Ishikawa (cell line): ENCODE data around the gene AGAP2.

Experiments used
- CEBPB ChIP-seq: IDR thresholded peaks from 2 replicates; pipeline ENCODE4 v1.6.1; 2012
- CREB1 ChIP-seq: IDR thresholded peaks from 2 replicates; pipeline ENCODE4 v1.6.1; 2012; ENCODE audit warnings: low read depth
- EGR1 ChIP-seq: IDR thresholded peaks from 2 replicates; pipeline ENCODE4 v1.6.1; 2012
- EP300 ChIP-seq: IDR thresholded peaks from 2 replicates; pipeline ENCODE4 v1.6.1; 2012; ENCODE audit warnings: borderline replicate concordance
- FOXM1 ChIP-seq: IDR thresholded peaks from 2 replicates; pipeline ENCODE4 v1.6.1; 2012; ENCODE audit warnings: low read depth, borderline replicate concordance
- MAX ChIP-seq: IDR thresholded peaks from 2 replicates; pipeline ENCODE4 v1.6.1; 2012
- RAD21 ChIP-seq: IDR thresholded peaks from 2 replicates; pipeline ENCODE4 v1.6.1; 2012; ENCODE audit warnings: low read depth
- REST ChIP-seq: IDR thresholded peaks from 2 replicates; pipeline ENCODE4 v1.6.1; 2012; ENCODE audit warnings: low read depth, mild to moderate bottlenecking
- TAF1 ChIP-seq: IDR thresholded peaks from 2 replicates; pipeline ENCODE4 v1.6.1; 2012; ENCODE audit warnings: low read depth, mild to moderate bottlenecking
- TCF12 ChIP-seq: IDR thresholded peaks from 2 replicates; pipeline ENCODE4 v1.6.1; 2012; ENCODE audit warnings: low read depth
- TEAD4 ChIP-seq: IDR thresholded peaks from 2 replicates; pipeline ENCODE4 v1.6.1; 2012
- USF1 ChIP-seq: IDR thresholded peaks from 2 replicates; pipeline ENCODE4 v1.6.1; 2012
- YY1 ChIP-seq: IDR thresholded peaks from 2 replicates; pipeline ENCODE4 v1.6.1; 2012; ENCODE audit warnings: low read depth

GRCh38 chr12:57782608-57783465 lies 44.3 kb upstream of the AGAP2 start, which contains the start of gene TSFM:
- peak; percentile 45; the same call in 1 of the 2 replicates for TF ChIP-seq RAD21
- peak; percentile 96 for TF ChIP-seq TAF1
- TF ChIP-seq EP300: peak; percentile 51; the same call in 1 of the 2 replicates
- TF ChIP-seq MAX: peak; percentile 96
- 0 out of 2 replicates have a peak, but pooled peaks have one; percentile 12 for TF ChIP-seq REST
- peak; percentile 73 for TF ChIP-seq TEAD4
- peak; percentile 89 for TF ChIP-seq CREB1
- TF ChIP-seq EGR1: no peak
- TF ChIP-seq YY1: peak; percentile 83; the same call in 1 of the 2 replicates
- no peak; the same call in 1 of the 2 replicates for TF ChIP-seq FOXM1
- TF ChIP-seq USF1: peak; percentile 55
- TF ChIP-seq CEBPB: peak; percentile 91
- TF ChIP-seq TCF12: peak; percentile 86
